ENCODE data around the gene ACACA. TPM values are rescaled to one million over a fixed set of nuclear protein-coding genes. Genes with fewer than 3 reads are reported as not detected.

Gene ACACA
- total RNA-seq, 1 donor from 2014 or later: 44.8 TPM

- FAIRE-seq: no peak
- Histone ChIP-seq H3K36me3 (ENCODE audit: control insufficient read depth, insufficient read depth, low read length) (peaks cover 25% of the 10 kb centered on the region), H3K27me3 (ENCODE audit: control insufficient read depth, insufficient read depth, low read length) (no peaks in the 10 kb centered on the region), H3K4me3 (ENCODE audit: low read depth, low read length) (no peak overlapping the region)
- peak; percentile 83 for DNase-seq (ENCODE audit: low read depth)
- TF ChIP-seq CTCF (IDR thresholded peaks at IDR 0.05; ENCODE audit: insufficient read depth, low read length, severe bottlenecking): no peak
Observed at GRCh38 chr17:37092071-37092470, 314.6 kb downstream of the ACACA start.

- no peak overlapping the region for H3K4me3 ChIP-seq (ENCODE audit: low read depth, low read length)
- no peak for TF ChIP-seq CTCF (IDR thresholded peaks at IDR 0.05; ENCODE audit: insufficient read depth, low read length, severe bottlenecking)
Observed at GRCh38 chr17:37090941-37091340, 315.7 kb downstream of the ACACA start.

GRCh38 chr17:37089956-37090355 lies 316.7 kb downstream of the ACACA start:
- no peaks in the 10 kb centered on the region for H3K27me3 ChIP-seq (ENCODE audit: control insufficient read depth, insufficient read depth, low read length)
- no peak for FAIRE-seq
- TF ChIP-seq CTCF (IDR thresholded peaks at IDR 0.05; ENCODE audit: insufficient read depth, low read length, severe bottlenecking): no peak
- DNase-seq (ENCODE audit: low read depth): no peak
- peaks cover 24% of the 10 kb centered on the region for H3K36me3 ChIP-seq (ENCODE audit: control insufficient read depth, insufficient read depth, low read length)
- H3K4me3 ChIP-seq (ENCODE audit: low read depth, low read length): no peak overlapping the region

More at GRCh38 chr17:37090941-37091340, 315.7 kb downstream of the ACACA start:
- FAIRE-seq (no peak), DNase-seq (ENCODE audit: low read depth) (no peak)
- H3K36me3 ChIP-seq (ENCODE audit: control insufficient read depth, insufficient read depth, low read length): peaks cover 23% of the 10 kb centered on the region
- H3K27me3 ChIP-seq (ENCODE audit: control insufficient read depth, insufficient read depth, low read length): no peaks in the 10 kb centered on the region

- no peak for FAIRE-seq
- Histone ChIP-seq H3K4me3 (ENCODE audit: low read depth, low read length) (no peak overlapping the region), H3K36me3 (ENCODE audit: control insufficient read depth, insufficient read depth, low read length) (peaks cover 21% of the 10 kb centered on the region), H3K27me3 (ENCODE audit: control insufficient read depth, insufficient read depth, low read length) (no peaks in the 10 kb centered on the region)
- no peak for TF ChIP-seq CTCF (IDR thresholded peaks at IDR 0.05; ENCODE audit: insufficient read depth, low read length, severe bottlenecking)
- DNase-seq (ENCODE audit: low read depth): no peak
Observed at GRCh38 chr17:37088913-37089312, 317.7 kb downstream of the ACACA start.

GRCh38 chr17:37088459-37088858 lies 318.2 kb downstream of the ACACA start:
- no peak for TF ChIP-seq CTCF (IDR thresholded peaks at IDR 0.05; ENCODE audit: insufficient read depth, low read length, severe bottlenecking)
- Histone ChIP-seq H3K4me3 (ENCODE audit: low read depth, low read length) (no peak overlapping the region), H3K36me3 (ENCODE audit: control insufficient read depth, insufficient read depth, low read length) (peaks cover 21% of the 10 kb centered on the region), H3K27me3 (ENCODE audit: control insufficient read depth, insufficient read depth, low read length) (no peaks in the 10 kb centered on the region)
- DNase-seq (ENCODE audit: low read depth) (peak; percentile 69), FAIRE-seq (no peak)

GRCh38 chr17:37087683-37088082 lies 319.0 kb downstream of the ACACA start:
- no peak for TF ChIP-seq CTCF (IDR thresholded peaks at IDR 0.05; ENCODE audit: insufficient read depth, low read length, severe bottlenecking)
- Histone ChIP-seq H3K4me3 (ENCODE audit: low read depth, low read length) (no peak overlapping the region), H3K36me3 (ENCODE audit: control insufficient read depth, insufficient read depth, low read length) (peaks cover 19% of the 10 kb centered on the region), H3K27me3 (ENCODE audit: control insufficient read depth, insufficient read depth, low read length) (no peaks in the 10 kb centered on the region)
- DNase-seq (ENCODE audit: low read depth) (no peak), FAIRE-seq (no peak)

Data from bronchial epithelial cell (primary cell).